SU-DHL-6 (cell line): Measurements from ENCODE around the gene ANKRD40CL.

Source experiments
- H2AFZ ChIP-seq: fragments of 200-600 bp; sonication (generic); 2 replicates; pipeline ENCODE4 v1.6.1; 2014; ENCODE audit warnings: low read depth, mild to moderate bottlenecking, moderate library complexity, mixed read lengths, antibody characterized with exemption, low read length; ENCODE audit not compliant: severe bottlenecking
- H3F3A ChIP-seq: fragments of 200-600 bp; shearing (Covaris generic); 2 replicates; pipeline ENCODE4 v1.6.0; 2016; ENCODE audit warnings: antibody characterized with exemption, mild to moderate bottlenecking; ENCODE audit not compliant: insufficient read depth
- H3K27ac ChIP-seq: fragments of 200-600 bp; sonication (generic); 2 replicates; pipeline ENCODE4 v1.5.1; 2016; ENCODE audit warnings: low read depth, mild to moderate bottlenecking, low read length, moderate library complexity, mixed read lengths
- H3K27me3 ChIP-seq: fragments of 200-600 bp; sonication (generic), shearing (Covaris generic); 2 replicates; pipeline ENCODE4 v1.6.0; 2014; ENCODE audit warnings: mild to moderate bottlenecking, low read length
- H3K36me3 ChIP-seq: fragments of 200-600 bp; sonication (generic); 2 replicates; pipeline ENCODE4 v1.6.1; 2014; ENCODE audit warnings: mild to moderate bottlenecking, low read length, mixed read lengths
- H3K4me2 ChIP-seq: fragments of 300-600, 200-600 bp; shearing (Covaris generic), sonication (generic); 2 replicates; pipeline ENCODE4 v1.6.0; 2014; ENCODE audit warnings: low read length, low read depth, mild to moderate bottlenecking; ENCODE audit not compliant: poor library complexity, severe bottlenecking
- H3K4me3 ChIP-seq: fragments of 200-600 bp; sonication (generic); 2 replicates; pipeline ENCODE4 v1.5.1; 2014; ENCODE audit warnings: antibody characterized with exemption, low read length, mild to moderate bottlenecking, mixed read lengths; ENCODE audit not compliant: insufficient read depth, poor library complexity, severe bottlenecking
- H3K79me2 ChIP-seq: fragments of 200-600 bp; sonication (generic); 2 replicates; pipeline ENCODE4 v1.6.1; 2014; ENCODE audit warnings: mild to moderate bottlenecking, low read length, moderate library complexity; ENCODE audit not compliant: insufficient read depth
- H3K9ac ChIP-seq: fragments of 200-600 bp; sonication (generic); 2 replicates; pipeline ENCODE4 v1.7.0; 2014; ENCODE audit warnings: mild to moderate bottlenecking, low read length
- H3K9me2 ChIP-seq: fragments of 200-600 bp; sonication (generic); replicated peaks from 2 replicates; pipeline ENCODE4 v1.6.1; 2014; ENCODE audit warnings: low read length; ENCODE audit not compliant: insufficient read depth
- H3K9me3 ChIP-seq: fragments of 200-600 bp; sonication (generic); 2 replicates; pipeline ENCODE4 v1.6.1; 2014; ENCODE audit warnings: low read length, mixed read lengths; ENCODE audit not compliant: insufficient read depth
- H4K20me1 ChIP-seq: fragments of 200-600 bp; sonication (generic); 2 replicates; pipeline ENCODE4 v1.6.1; 2014; ENCODE audit warnings: low read depth, mild to moderate bottlenecking, antibody characterized with exemption, low read length, moderate library complexity, mixed read lengths
- EZH2phosphoT487 ChIP-seq: fragments of 200-600 bp; sonication (generic), shearing (Covaris generic); conservative IDR thresholded peaks from 2 replicates; pipeline ENCODE4 v1.6.1; 2018; ENCODE audit warnings: mild to moderate bottlenecking, antibody characterized with exemption, low read length, moderate library complexity, mixed read lengths
- TF ChIP-seq, protein P1 (sequence below): fragments of 200-600 bp; sonication (generic); IDR thresholded peaks from one replicate; pipeline ENCODE4 v1.5.1; 2017; ENCODE audit warnings: antibody characterized with exemption, mild to moderate bottlenecking, low read length, moderate library complexity; ENCODE audit not compliant: insufficient read depth, poor library complexity, severe bottlenecking

ANKRD40CL gene

DNA sequence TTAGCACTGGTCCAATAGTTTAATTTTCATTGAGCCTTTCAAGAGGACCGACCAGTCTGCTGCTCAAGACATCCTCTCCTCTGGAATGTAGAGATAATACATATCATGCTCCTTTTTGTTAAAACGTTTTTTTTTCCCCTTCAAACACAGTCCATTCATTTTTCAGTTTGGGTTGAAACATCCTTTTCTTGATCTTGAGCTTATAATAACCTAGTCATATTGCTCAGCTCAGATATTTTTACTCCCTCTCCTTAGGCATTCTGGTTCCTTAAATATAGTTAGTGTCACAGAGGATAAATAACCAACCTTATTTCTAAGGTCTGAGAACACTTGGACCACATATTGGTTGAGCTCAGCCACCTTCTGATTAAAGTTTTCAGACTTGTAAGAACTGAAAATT lies 12.8 kb downstream of the ANKRD40CL start:
- no peaks in the 10 kb centered on the region for H3K79me2 ChIP-seq
- no peak overlapping the region for H3K27ac ChIP-seq
- peaks cover 25% of the 10 kb centered on the region; the same call in 1 of the 2 replicates for H3F3A ChIP-seq
- H4K20me1 ChIP-seq = peaks cover 4% of the 10 kb centered on the region; the same call in 1 of the 2 replicates
- TF ChIP-seq EZH2phosphoT487 = no peak
- TF ChIP-seq, protein P1, sequence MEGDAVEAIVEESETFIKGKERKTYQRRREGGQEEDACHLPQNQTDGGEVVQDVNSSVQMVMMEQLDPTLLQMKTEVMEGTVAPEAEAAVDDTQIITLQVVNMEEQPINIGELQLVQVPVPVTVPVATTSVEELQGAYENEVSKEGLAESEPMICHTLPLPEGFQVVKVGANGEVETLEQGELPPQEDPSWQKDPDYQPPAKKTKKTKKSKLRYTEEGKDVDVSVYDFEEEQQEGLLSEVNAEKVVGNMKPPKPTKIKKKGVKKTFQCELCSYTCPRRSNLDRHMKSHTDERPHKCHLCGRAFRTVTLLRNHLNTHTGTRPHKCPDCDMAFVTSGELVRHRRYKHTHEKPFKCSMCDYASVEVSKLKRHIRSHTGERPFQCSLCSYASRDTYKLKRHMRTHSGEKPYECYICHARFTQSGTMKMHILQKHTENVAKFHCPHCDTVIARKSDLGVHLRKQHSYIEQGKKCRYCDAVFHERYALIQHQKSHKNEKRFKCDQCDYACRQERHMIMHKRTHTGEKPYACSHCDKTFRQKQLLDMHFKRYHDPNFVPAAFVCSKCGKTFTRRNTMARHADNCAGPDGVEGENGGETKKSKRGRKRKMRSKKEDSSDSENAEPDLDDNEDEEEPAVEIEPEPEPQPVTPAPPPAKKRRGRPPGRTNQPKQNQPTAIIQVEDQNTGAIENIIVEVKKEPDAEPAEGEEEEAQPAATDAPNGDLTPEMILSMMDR = no peak
- no peak overlapping the region for H3K9ac ChIP-seq
- H2AFZ ChIP-seq = no peak overlapping the region
- H3K4me2 ChIP-seq = no peak overlapping the region
- peaks cover 47% of the 10 kb centered on the region for H3K36me3 ChIP-seq
- H3K9me3 ChIP-seq = no peaks in the 10 kb centered on the region
- no peaks in the 10 kb centered on the region for H3K9me2 ChIP-seq
- no peak overlapping the region for H3K4me3 ChIP-seq
- no peaks in the 10 kb centered on the region for H3K27me3 ChIP-seq

DNA sequence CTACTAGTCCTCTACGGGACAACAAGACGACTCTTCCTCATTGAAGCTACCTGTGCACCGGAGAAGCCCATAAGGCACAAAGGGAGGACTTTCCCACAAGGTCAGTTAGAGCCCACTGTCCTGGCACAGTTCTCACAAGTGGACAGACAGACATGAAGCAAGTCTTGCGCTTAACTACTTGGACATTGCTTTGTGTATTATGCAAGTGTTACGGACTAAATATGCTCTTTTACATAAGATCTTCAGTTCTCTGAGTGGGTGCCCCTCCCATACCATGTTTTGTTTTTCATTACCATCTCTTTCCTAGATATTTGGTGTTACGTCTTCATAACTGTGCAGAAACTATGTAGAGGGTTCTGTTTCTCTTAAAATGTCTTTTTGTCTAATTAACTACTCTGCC lies 18.1 kb downstream of the ANKRD40CL start:
- Histone ChIP-seq H3F3A (peaks cover 17% of the 10 kb centered on the region; the same call in 1 of the 2 replicates), H3K36me3 (peaks cover 90% of the 10 kb centered on the region)

DNA sequence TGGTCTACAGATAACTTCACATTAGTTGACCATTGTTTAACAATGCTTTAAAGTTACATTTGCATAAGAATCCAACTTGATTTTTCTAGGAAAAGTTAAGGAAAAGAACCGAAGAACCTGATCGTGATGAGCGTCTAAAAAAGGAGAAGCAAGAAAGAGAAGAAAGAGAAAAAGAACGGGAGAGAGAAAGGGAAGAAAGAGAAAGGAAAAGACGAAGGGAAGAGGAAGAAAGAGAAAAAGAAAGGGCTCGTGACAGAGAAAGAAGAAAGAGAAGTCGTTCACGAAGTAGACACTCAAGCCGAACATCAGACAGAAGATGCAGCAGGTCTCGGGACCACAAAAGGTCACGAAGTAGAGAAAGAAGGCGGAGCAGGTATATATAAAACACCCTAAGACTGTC lies 21.7 kb downstream of the ANKRD40CL start:
- Histone ChIP-seq H3K9ac (no peak overlapping the region), H4K20me1 (peaks cover 9% of the 10 kb centered on the region), H3K36me3 (peaks cover 81% of the 10 kb centered on the region), H3K79me2 (peaks cover 8% of the 10 kb centered on the region), H3K9me2 (no peaks in the 10 kb centered on the region), H3K27me3 (no peaks in the 10 kb centered on the region), H3K4me3 (no peak overlapping the region), H2AFZ (no peak overlapping the region), H3K4me2 (no peak overlapping the region), H3K27ac (no peak overlapping the region), H3K9me3 (no peaks in the 10 kb centered on the region), H3F3A (peaks cover 7% of the 10 kb centered on the region; the same call in 1 of the 2 replicates)
- no peak for TF ChIP-seq EZH2phosphoT487
- TF ChIP-seq, protein P1 = no peak

More for the DNA sequence above, 18.1 kb downstream of the ANKRD40CL start:
- no peak for TF ChIP-seq EZH2phosphoT487
- TF ChIP-seq, protein P1 = no peak
- Histone ChIP-seq H3K79me2 (peaks cover 8% of the 10 kb centered on the region; the same call in 1 of the 2 replicates), H3K27ac (no peak overlapping the region), H2AFZ (no peak overlapping the region), H3K4me2 (no peak overlapping the region), H3K4me3 (no peak overlapping the region), H4K20me1 (peaks cover 6% of the 10 kb centered on the region; the same call in 1 of the 2 replicates), H3K9me3 (no peaks in the 10 kb centered on the region), H3K27me3 (no peaks in the 10 kb centered on the region), H3K9ac (no peak overlapping the region), H3K9me2 (no peaks in the 10 kb centered on the region)
